ENCODE measurements around the gene PRDX3.
"Not testable (repeated sequence)": the region's sequence is repeated elsewhere in the genome, so short reads cannot be mapped to it uniquely, and the experiment has no call there.

PRDX3 gene

DNA sequence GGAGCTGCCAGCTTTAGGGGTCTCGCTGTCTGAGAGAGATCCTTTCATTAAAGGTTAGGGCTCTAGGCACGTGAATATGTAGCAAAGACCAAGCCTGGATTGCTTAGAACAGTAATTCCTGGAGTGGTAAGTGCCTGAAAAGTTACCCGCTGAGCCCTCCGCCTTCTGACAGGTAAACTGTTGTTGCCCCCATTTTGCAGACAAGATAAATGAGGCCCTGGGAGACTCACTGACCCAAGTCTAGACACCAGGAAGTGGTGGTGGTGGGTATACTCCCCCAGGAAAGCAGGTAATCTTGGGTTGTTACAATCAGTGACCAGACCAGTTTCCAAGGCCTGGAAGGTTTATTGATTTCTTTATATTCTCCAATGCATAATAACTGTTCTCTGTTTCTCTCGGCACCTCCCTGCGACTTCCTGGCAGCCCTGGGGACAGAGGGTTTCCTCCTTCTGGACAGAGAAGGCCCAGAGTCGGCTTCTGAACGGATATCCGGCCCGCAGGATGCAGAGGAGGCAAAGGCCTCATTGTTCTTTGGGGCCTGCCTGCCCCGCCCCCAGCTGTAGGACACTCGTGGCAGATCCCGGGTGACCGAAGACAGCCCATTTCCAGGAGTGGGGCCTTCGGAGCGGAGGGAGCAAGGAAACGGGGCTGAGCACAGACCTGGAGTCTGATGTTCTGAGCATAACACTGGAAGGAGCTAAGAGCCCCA, 27.4 kb upstream of the PRDX3 start:
- peak; percentile 29 to 45 for DNase-seq

DNA sequence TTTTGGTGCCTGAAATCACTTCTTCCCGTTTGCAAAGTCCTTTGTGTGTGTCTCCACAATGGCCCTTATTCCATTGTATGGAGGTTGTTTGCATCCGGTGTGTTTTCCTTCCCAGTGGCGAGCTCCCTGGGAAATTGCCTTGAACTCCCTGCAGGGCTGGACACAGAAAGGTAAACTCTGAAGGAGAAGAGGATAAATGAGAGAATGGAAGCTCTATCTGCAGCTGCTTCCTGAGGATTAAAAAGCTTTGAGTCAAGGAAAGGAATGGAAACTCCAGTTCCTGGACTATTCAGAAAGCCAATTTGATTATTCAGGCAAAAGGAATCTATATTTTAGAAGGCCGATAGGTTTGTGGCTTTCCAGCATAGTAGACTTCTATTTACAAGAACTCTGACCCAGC, 24.4 kb upstream of the PRDX3 start:
- no peak for DNase-seq

DNA sequence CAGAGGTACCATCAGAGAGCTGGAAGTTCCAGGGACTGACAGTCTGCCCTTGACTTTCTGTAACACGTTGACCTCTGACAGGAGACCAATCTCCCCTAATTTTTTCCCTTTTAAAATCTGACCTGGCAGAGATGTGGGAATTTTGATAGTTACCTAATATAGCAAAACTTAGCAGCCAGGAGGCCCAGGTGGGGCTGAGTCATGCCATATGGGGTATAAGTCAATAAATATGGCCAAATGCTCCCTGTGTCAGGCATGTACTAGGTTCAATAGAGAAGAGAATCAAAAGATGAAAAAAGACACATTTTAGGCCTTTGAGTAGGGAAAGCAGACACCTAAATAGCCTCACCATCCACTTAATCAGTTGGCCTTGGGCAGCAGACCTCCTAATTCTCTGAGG, 22.6 kb upstream of the PRDX3 start:
- no peak for DNase-seq

DNA sequence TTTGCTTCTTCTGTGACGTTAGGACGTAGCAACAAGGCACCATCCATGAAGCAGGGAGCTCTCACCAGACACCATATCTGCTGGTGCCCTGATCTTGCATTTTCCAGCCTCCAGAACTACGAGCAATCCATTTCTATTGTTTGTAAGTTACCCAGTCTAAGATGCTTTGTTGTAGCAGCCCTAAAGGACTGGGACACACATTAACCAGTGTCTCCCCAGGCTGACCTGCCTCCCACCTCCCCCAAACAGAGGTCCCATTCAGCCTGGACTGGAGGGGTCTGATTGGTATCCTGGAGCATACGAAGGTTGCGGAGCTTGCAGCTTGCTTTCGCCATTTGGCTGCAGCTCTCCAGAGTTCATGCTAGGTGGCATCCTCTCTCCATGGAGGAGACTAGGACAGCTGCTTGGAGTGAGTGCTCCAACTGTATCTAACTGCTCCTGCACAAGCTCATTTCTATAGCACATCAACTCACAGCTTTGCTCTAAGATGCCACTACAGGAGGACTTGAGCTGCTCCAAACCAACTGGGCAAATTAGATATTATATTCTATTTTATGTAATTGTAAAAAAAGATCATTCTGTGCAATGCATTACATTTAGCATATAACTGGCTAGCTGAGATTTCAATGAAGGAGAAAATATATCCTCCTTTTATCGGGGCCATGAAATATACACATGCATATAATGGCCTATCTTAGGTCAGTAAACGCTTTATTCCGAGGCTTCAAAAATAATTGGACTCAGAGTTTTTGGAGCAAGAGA, 20.8 kb upstream of the PRDX3 start:
- peak in 1 of 2 donors; percentile 42 for DNase-seq

DNA sequence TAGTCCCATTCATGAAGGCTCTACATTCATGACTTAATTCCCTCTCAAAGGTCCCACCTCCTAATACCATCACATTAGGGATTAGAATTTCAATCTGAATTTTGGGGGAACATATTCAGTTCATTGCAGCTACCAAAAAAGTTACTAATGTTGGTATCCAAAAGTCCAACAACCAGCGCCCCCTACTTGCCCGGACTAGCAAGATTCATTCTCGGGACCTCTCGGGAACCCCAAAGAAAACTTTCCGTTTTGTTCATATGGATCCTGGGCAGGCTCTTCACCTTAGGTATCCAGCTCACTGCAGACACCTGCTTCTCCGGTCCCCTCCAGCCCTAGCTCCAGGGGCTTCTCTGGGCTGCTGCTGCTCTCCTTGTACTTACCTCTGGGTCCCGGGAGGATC, 19.8 kb upstream of the PRDX3 start:
- DNase-seq, result no peak

DNA sequence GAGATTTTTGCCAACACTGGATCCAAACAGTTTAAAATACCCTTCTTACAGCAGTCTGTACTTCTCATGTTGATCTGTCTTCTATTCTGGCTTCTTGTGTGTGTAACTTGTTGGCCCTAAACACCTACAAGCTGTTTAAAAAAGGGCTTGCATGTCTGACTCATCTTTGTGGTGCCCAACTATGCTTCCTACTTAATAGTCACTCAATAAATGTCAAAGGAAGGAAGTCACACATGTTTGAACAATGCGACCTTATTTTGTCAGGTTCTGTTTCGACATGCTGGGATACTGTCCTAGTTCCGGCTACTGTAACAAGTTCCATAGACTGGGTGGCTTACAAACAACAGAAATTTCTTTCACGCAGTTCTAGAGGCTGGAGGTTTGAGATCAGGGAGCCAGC, 19.3 kb upstream of the PRDX3 start:
- no peak for DNase-seq

DNA sequence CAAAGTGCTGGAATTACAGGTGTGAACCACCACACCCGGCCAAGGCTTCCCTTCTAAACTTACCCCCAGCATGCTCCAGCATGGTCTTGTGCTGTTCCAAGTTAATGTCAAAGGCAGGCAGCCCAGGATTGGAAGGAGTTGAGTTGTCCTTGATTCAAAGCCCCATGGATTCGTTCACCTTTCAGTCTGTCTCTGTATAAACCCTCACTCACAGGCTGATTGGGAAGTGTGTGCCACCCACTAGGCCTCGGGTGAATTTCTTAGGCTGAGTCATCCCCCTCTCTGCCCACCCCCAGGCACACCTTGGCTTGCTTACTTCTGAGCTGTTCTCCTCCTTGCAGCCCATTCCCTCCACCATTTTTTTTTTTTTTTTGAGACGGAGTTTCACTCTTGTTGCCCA, 13.3 kb upstream of the PRDX3 start:
- DNase-seq, result no peak

DNA sequence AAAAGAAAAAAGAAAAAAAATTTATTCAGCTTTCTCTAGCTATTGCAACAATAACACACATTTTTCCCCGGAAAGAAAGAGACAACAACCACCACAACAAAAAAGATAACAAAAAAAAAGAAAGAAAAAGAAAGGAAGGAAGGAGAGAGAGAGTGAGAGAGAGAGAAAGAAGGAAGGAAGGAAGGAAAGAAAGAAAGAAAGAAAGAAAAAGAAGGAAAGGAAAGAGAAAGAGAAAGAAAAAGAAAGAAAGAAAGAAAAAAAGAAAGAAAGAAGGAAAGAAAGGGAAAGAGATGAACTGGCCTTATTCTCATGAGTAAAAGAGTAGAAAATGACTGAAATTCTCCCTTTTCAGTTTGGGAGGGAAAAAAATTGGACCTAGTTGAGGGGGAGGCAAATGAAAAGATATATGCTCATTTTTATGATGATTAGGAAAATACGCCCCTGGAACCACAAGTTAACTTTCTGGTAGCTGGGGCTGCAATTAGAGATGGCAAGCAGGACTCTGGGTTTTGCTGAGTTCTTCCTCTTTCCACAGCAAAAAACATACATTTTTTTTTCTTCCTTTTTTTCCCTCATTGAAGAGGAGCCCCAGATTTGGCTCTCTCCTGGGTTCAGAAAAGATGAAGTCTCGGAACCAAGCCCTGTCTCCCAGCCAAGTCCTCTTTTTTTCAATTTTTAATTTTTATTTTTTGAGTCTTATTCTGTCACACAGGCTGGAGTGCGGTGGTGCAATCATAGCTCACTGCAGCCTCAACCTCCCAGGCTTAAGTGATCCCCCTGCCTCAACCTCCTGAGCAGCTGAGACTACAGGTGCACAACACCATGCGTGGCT, 12.6 kb upstream of the PRDX3 start:
- no peak for DNase-seq

DNA sequence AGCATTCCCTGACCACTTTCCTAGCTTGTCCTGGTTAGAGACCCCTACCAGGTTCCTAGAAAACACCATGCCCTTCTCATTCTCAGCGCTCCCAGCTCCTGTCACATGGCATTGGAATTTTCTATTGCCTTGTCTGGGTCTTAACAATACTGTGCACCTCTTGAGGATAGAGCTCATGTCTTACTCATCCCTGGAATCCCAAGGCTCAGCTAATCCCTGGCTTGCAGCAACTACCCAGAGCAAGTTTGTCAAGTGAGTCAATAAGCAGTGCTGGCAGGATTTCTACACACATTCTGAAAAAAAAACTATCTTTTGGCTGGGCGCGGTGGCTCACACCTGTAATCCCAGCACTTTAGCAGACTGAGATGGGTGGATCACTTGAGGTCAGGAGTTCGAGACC, 11.7 kb upstream of the PRDX3 start:
- DNase-seq, result no peak

DNA sequence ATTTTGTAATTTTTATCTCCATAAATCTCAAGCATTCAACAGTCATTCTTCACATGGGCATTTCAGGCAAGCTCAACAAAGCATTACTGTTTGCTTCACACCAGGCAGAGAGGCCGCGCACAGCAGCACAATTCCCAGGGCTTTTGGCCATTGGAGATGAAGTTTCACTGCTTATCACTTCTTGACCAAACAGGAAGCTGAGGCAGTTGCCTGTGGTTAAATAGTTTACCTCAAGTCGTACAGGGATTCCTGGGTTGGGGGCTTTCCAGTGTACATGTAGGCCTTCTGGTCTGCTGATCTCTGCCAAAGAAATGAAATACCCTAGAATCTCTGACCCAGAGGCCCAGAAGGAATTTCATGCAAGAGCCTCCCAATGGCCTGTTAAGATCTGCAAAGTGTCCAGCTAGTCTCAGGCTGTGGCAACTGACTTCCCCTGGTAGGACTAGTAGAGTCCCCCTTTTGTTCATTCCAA, 11.2 kb upstream of the PRDX3 start:
- no peak for DNase-seq

DNA sequence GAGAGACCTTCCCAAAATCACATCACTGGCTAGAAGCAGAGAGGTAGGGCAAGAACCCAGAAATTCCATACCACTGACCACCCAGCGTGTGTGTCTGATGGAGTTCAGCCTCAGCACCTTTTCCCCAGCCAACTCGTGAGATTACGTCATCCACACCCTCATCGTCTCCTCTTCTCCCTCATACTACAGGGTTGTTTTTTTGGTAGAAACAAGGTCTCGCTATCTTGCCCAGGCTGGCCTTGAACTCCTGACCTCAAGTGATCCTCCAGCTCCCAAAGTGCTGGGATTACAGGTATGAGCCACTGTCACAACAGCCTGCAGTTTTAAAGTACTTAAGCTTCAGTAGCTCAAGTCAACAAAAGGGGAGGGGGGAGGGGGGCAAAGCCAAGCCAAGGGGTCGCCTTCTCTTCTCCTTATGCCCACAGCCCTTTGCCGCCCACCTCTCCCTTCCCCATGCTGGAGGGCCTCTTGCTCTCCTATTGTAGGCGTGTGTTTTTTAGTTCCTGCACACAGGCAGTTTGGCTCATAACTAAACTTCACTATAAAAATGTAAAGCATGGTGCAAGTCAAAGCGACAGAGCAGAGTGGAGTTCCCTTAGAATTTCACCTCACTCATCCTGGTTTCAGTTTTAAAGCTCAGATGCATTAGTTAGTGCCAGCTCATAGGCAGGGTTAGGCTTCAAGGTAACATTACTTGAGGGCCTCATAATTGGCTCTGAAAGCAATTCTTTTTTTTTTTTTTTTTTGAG, 5.2 kb upstream of the PRDX3 start:
- DNase-seq, result no peak

DNA sequence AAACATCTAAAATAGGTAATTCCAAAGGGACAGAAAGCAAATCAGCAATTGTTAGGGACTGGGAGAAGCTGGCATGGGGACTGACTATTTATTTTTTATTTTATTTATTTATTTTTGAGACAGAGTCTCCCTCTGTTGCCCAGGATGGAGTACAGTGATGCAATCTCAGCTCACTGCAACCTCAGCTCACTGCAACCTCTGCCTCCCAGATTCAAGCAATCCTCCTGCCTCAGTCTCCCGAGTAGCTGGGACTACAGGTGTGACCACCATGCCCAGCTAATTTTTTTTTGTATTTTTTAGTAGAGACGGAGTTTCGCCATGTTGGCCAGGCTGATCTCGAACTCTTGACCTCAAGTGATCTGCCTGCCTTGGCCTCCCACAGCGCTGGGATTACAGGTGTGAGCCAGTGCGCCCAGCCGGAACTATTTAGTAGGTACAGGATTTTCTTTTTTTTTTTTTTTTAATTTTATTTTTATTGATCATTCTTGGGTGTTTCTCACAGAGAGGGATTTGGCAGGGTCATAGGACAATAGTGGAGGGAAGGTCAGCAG, 2.3 kb upstream of the PRDX3 start:
- DNase-seq, result not testable (repeated sequence)

DNA sequence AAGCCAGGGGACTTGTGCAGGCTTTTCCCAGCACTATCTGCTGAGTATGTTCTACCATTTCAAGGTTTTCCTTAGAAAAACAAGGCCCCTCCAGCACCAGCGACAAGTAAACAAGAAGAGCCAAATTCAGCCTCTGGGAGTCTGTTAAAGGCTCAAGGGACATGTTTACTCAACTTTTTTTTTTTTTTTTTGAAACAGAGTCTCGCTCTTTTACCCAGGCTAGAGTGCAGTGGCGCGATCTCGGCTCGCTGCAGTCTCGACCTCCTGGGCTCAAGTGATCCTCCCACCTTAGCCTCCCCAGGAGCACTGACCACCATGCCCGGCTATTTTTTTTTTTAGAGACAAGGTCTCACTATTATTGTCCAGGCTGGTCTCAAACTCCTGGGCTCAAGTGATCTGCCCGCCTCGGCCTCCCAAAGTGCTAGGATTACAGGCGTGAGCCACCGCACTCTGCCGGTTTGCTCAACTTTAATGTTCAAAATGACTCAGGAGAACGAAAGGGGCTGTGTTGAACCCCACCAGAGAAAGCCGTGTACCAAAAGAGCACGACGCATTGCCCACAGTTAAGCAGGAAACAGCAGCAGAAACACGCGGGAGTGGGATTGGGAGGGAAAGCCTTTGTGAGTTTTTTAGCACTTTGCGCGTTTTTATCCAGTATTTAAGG, 772 bp downstream of the PRDX3 start:
- DNase-seq, result no peak

DNA sequence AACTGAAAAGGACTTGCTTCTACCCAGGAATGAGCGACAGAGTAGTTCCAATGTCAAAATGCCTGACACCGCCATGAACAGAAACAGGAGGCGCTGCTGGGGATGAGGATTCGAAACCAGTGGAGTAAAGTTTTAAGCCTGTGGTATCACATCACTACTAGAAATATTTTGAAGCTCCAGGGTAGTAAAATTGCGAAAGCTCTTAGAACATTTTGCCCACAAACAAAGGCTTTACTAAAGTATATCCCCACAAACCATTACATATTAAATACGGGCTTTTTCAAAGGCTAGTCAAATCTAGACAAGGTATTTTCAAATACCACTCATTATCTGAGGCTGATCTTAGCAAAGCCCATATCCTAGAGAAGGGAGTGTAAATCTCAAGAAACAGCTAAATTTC, 2.4 kb downstream of the PRDX3 start:
- no peak for DNase-seq

DNA sequence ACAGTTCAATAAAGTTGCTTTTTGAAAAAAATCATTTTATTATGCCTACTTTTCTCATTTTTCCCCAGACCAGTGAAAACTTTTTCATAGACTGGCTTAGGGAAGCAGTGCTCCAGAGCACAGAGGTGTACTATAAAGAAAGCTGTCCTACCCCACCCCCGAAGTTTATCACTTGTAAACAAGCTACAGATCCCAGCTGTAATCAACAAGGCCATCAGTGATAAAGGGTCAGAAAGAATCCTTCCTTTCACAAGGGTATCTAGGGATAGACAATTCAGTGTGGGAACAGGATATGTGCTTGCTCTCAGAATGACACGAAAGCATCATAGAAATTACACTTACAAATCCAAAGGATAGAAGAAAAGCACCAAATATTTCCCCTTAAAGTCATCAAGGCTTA, 4.5 kb downstream of the PRDX3 start:
- DNase-seq, result no peak

DNA sequence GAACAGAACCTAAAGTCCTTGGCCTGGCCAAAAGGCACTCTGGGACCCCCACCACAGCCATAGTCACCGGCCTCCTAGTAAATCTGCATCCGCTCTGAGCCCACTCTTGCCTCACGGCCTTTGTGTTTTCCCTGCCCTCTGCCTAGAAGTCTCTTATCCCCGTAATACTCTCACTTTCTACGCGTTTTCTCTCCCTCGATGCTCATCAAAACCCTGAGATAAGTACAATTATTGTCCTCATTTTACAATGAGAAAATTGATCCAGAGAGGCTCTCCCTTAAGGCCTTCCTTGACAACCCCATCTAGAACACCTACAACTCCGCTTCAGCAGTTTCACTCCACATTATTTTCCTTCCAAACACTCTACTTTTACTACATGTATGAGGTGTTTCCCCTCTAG, 11.6 kb downstream of the PRDX3 start:
- no peak for DNase-seq

DNA sequence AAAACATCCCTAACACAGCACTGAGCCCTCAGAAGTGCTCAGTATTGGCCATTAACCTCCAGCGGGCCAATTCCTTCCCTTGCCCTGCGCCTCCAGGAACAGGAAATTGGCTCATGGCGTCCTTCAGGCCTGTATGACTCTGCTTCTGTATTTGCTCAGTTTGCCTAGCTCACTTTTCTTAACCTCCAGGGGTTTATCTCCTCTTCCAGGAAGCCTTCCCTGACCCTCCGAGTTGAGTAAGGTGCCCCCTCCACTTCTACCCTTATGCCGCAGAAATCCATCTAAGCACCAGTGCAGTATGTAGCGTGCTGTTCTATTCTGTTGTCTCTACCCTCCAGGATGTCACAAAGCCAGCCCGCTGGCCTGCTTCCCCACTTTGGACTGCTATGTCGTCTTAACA, 12.0 kb downstream of the PRDX3 start:
- DNase-seq, result no peak

DNA sequence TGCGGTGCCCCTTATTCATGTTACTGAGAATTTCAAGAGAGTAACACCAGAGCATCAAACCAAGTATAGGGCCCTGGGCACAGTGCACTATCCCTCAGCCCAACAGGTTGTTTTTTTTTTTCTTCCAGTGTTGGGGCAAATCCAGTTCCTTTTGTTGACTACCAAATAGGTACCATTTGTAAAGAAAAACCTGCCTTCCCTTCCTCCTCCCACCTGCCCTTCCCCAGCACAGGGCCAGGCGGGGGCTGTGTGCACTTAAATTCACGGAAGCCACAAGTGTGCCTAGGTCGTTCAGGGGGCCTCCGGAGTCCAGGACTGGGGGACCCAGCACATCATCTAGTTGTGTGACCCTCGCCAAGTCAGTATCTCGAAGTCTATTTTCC, 12.5 kb downstream of the PRDX3 start:
- DNase-seq, result no peak

DNA sequence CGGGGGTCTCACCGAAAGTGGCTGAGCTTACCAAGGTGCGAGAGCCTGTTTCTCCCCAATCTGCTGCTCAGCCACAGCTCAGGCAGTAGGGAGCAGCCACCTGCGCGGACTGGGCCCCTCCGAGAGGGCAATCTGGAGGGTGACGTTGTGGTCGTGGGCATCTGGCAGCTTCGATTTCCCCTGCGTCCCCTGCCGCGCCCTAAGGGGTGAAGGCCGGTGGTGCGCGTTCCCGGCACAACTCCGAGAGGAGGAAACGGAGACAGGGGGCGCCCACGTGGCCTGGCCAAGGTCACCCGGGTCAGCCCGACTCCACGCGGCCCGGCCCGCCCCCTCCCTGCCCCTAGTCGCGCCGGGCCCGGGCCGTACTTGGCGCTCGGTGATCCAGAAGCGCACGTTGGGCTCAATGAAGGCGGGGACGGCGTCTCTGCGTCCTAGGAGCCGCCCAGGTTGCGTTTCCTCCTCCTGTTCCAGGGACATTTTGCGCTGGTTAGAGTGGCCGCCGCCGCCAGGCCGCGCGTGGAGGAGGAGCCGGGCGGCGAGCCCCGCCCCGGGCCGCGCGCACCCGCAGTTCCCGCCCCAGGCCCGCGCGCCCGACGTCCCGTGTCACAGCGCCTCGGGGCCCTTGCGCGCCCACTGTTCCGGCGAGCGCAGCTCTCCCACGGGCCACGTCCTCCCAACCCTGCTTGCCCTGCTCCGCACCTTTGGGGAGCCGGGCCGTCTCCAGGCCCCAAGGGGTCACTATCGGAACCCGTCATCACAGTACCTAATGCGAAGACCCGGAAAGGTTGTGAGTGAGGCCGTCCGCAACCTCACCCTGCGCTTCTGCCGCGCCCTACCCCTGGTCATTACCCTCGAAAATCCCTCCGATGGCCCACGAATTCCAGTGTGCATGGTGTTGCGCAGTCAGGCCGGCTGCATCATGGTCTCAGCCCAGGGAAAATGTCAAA, 13.2 kb downstream of the PRDX3 start, which contains the start of gene SFXN4:
Gene SFXN4 (minus strand): TSS at position 544 of the 947 bp plus-strand sequence. CDS start 67 bp downstream, at position 477.
- peak; percentile 74 to 76 for DNase-seq

DNA sequence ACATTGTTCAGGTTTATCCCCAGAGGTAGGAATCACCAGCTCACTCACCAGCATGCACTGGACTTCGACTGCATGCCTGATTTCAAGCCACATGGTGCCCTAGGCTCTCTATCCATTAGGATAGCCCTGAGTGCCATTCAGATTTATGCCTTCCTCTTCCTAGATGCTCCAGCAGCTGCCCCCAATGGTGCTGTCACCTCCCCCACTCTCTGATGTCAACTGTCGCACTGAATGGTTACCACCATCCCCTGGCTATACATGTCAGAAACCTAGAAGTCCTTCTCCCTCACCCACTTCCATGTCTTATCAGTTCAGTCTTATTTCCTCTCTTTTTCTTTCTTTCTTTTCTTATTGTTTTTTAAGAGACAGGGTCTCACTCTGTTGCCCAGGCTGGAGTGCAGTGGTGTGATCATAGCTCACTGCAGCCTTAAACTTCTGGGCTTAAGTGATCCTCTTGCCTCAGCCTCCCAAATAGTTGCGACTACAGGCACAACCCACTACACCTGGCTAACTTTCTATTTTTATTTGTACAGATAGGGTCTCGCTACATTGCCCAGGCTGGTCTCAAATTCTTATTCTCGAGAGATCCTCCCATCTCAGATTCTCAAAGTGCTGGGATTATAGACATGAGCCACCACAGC, 16.0 kb downstream of the PRDX3 start:
- DNase-seq, result no peak
